SK-N-SH treated with all-trans-retinoic acid at 6 μM for 48 hours (cell line): Measurements from ENCODE around the gene SLC30A5.

ENCODE experiments used
- BACH2 ChIP-seq: fragments of 250-450 bp; sonication (Bioruptor Pico); IDR thresholded peaks from 2 replicates; pipeline ENCODE4 v1.9.0; 2021; ENCODE audit warnings: mild to moderate bottlenecking, borderline replicate concordance
- CSRNP3 ChIP-seq: fragments of 250-450 bp; sonication (Bioruptor Pico); IDR thresholded peaks from 2 replicates; pipeline ENCODE4 v1.5.1; 2021; ENCODE audit warnings: mild to moderate bottlenecking, moderate library complexity
- ESRRG ChIP-seq: fragments of 250-450 bp; sonication (Bioruptor Pico); IDR thresholded peaks from 2 replicates; pipeline ENCODE4 v1.6.1; 2021; ENCODE audit warnings: mild to moderate bottlenecking
- GLIS3 ChIP-seq: fragments of 250-450 bp; sonication (Bioruptor Pico); IDR thresholded peaks from 2 replicates; pipeline ENCODE4 v1.5.0; 2020; ENCODE audit warnings: mild to moderate bottlenecking, moderate library complexity
- RARB ChIP-seq: fragments of 250-450 bp; sonication (Bioruptor Pico); IDR thresholded peaks from 2 replicates; pipeline ENCODE4 v1.8.0; 2021; ENCODE audit warnings: mild to moderate bottlenecking, moderate library complexity
- TCF4 ChIP-seq: fragments of 250-450 bp; sonication (Bioruptor Pico); IDR thresholded peaks from 2 replicates; pipeline ENCODE4 v1.8.0; 2021; ENCODE audit warnings: mild to moderate bottlenecking, moderate library complexity, borderline replicate concordance
- ZC3H10 ChIP-seq: fragments of 250-450 bp; sonication (Bioruptor Pico); IDR thresholded peaks from 2 replicates; pipeline ENCODE4 v1.5.1; 2021; ENCODE audit warnings: mild to moderate bottlenecking, moderate library complexity
- ZFP3 ChIP-seq: fragments of 250-450 bp; sonication (Bioruptor Pico); IDR thresholded peaks from 2 replicates; pipeline ENCODE4 v1.5.0; 2020; ENCODE audit warnings: mild to moderate bottlenecking, moderate library complexity
- TF ChIP-seq, protein P1 (sequence below): fragments of 250-450 bp; sonication (Bioruptor Pico); IDR thresholded peaks from 2 replicates; pipeline ENCODE4 v1.8.0; 2020; ENCODE audit warnings: mild to moderate bottlenecking, moderate library complexity, borderline replicate concordance

- TF ChIP-seq TCF4 (CRISPR knock-in tag) (no peak), ESRRG (no peak), CSRNP3 (no peak), ZFP3 (CRISPR knock-in tag) (no peak), BACH2 (CRISPR knock-in tag) (no peak), ZC3H10 (CRISPR knock-in tag) (no peak), RARB (CRISPR knock-in tag) (no peak), GLIS3 (CRISPR knock-in tag) (no peak)
- TF ChIP-seq, protein P1, sequence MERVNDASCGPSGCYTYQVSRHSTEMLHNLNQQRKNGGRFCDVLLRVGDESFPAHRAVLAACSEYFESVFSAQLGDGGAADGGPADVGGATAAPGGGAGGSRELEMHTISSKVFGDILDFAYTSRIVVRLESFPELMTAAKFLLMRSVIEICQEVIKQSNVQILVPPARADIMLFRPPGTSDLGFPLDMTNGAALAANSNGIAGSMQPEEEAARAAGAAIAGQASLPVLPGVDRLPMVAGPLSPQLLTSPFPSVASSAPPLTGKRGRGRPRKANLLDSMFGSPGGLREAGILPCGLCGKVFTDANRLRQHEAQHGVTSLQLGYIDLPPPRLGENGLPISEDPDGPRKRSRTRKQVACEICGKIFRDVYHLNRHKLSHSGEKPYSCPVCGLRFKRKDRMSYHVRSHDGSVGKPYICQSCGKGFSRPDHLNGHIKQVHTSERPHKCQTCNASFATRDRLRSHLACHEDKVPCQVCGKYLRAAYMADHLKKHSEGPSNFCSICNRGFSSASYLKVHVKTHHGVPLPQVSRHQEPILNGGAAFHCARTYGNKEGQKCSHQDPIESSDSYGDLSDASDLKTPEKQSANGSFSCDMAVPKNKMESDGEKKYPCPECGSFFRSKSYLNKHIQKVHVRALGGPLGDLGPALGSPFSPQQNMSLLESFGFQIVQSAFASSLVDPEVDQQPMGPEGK (CRISPR knock-in tag) = no peak
Observed at GRCh38 chr5:69170969-69171368, 77.2 kb downstream of the SLC30A5 start.
